GM19193 (cell line): ENCODE measurements around the gene TOX3.

ENCODE experiments used
- POLR2A ChIP-seq: IDR thresholded peaks from 4 replicates; pipeline ENCODE4 v1.6.1; 2011; ENCODE audit not compliant: insufficient read depth, insufficient read length; ENCODE audit errors: extremely low read depth

The TOX3 gene

DNA sequence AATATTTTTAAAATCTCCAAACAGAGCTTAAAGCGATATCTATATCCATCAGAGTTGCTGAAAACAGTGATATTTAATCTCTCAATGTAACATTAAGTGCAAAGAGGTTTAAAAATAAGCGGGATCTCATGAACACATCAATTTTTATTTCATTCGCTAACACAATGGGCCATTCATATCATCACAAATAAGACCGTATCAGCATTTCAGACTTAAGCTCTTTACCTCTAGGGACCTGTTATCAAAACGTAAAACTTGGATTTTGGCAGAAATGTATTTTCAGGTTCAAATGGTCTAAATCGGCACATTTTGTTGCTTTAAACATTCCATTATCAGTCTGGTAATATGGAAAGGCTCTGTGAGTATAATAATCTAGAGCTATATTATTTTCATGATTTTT, 77.9 kb downstream of the TOX3 start:
- no peak for TF ChIP-seq POLR2A

DNA sequence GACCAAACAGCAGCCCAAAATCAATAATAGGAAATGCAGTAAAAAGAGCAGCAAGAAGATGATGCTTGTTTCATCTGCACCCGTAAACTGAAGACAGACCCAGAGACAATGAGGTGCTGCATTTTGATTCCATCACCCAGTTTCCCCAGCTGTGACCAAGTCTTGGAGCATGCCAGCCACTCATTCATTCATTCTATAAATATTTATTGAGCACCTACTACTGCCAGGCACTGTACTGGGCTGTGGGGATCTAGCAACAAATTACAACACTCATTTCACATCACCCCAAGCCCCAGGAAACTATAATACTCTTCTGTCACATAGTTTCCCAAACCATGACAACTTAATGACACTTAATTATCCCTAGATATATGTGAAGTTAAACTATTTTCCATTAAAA, 79.2 kb downstream of the TOX3 start:
- no peak for TF ChIP-seq POLR2A

DNA sequence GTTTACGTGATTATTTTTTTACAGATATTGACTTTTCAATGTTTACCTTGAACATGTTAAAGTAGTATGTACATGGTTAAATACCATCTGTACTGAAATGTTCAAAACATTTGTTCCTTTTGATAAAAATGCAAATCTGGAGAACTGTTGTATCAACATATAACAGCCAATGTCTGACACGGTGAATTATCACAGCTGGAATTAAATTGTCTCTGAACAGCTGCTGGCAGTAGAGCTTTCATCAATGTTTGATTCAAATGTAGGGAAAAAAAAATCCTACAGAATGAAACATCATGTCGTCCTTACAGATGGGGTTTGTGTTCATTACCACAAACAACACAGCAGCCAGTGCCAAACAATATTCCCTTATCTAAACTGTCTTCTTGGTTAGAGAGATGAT, 79.9 kb downstream of the TOX3 start:
- TF ChIP-seq POLR2A: no peak

DNA sequence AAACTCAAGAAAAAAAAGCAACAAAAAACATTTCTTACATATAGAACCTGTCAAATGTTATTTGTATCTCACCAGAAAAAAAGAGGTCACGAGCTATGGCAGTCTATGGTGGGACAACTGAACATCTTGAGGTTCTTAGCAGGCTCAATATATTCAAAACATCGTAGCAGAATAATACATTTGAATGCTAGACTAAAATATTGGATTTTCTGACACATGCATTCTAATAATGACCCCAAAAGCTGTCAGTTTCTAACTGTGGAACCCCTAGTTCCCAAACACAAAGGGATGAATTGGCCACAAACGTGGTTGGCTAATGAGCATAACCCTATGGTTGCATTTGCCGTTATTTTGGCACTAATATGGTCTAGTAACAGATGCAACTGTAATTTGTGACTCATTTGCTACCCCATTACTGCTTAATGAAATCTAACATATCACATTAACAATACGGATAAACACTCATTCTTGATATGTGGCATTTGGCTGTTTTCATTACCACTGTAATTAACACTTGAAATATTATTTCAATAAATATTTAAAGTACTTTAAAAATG, 81.2 kb downstream of the TOX3 start:
- no peak for TF ChIP-seq POLR2A

DNA sequence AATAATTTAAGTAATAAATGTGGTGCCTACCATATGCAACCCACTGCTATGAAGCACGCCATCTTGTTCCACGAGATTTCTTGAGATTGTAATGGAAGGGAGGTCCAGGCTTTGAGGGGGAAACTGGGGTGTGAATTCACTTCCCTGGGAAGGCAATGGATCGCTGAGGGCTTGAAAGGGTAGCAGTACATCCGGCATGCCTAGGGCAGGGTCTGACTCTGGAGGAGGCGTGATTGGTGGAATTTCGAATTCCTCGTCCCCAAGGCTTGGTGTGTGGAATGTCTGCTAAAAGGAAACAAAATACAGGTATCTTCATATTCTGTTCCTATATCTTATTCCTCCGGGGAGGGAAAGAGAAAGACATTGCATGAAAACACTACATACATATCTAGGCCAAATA, 83.0 kb downstream of the TOX3 start:
- TF ChIP-seq POLR2A: no peak

DNA sequence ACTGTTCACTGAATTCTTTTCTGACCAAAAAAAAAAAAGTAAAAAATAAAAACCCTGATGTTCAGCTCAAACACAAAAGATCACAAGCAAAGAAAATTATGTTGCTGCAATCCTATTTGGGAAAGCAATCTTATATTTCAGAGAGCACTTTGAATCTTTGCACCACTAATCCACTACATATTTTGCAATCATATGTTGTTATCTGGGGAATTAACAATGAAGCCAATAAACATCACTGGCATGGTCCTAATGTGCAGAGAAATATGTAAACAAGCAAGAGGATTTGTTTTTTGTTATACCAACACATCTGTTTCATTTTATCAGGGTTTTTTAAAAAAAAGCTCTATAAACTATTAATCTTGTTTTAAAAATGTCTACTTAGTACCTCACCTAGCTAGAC, 84.1 kb downstream of the TOX3 start:
- no peak for TF ChIP-seq POLR2A

DNA sequence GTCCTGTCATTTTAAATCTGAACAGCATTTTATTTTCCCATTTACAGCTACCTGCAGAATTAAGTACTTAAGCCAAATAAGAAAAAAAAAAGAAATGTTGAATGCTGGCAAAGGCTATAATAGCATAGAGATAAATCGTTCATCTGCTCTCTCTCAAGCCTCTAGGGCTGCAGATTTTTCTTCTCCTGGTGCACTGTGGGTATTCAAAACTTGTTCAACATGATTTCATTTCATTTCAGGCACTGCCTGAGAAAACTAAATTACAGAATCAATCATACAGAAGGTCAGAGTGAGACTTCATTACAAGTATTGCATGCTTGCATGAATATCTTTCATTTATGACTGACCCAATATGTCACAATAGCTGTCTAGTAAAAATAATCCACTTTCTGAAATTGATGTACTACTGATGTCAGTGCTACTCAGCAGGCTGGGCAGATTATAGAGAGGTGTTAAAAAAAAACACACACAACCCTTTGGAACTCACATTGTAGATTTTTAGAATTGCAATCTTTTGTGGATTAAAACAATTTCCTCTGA, 86.2 kb downstream of the TOX3 start:
- TF ChIP-seq POLR2A: no peak

DNA sequence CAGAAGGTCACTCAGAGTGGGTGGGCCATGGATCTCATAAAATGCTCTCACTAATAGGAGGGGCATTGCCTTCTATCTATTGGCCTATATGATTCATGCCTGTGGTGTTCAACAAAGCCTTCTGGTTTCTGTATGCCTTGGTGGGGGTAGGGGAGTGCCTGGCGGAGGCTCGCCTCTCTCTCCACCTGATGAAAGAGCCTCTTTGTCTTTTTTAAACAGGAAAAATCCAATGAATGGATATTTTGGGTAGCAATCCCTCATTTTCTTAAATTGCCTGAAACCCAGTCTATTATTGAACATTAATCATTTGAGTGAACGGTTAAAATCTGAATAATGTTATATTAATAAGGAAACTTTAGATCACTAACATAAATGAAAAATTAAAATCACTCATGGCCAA, 90.6 kb downstream of the TOX3 start:
- no peak for TF ChIP-seq POLR2A

- TF ChIP-seq POLR2A: no peak
Measured at GRCh38 chr16:52455549-52456277, 91.2 kb downstream of the TOX3 start.

GRCh38 chr16:52453644-52454043, 93.3 kb downstream of the TOX3 start:
- TF ChIP-seq POLR2A: no peak

- TF ChIP-seq POLR2A: no peak
Measured at GRCh38 chr16:52451971-52452421, 94.9 kb downstream of the TOX3 start.

GRCh38 chr16:52450916-52451315, 96.0 kb downstream of the TOX3 start:
- TF ChIP-seq POLR2A: no peak

- no peak for TF ChIP-seq POLR2A
Measured at GRCh38 chr16:52450241-52450640, 96.7 kb downstream of the TOX3 start.

DNA sequence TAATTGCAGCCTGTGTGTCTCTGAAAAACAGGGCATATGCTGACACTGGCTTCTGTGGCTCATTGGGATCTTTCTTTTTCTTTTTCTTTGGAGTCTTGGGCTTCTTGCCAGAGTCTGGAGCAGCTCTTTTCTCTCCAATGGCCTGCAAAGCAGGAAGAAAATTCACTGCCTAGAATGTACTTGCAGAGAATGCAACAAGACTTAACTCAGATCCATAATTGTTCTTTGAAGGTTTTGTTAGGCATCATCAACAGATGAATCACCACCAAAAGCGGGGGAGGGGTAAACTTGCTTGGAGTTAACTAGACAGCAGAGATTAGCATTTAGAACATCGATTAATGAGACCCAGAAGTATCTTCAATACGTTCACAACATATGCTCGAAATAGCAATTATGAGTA, 100.9 kb downstream of the TOX3 start:
- TF ChIP-seq POLR2A: no peak

- no peak for TF ChIP-seq POLR2A
Measured at GRCh38 chr16:52441886-52442285, 105.1 kb downstream of the TOX3 start.

DNA sequence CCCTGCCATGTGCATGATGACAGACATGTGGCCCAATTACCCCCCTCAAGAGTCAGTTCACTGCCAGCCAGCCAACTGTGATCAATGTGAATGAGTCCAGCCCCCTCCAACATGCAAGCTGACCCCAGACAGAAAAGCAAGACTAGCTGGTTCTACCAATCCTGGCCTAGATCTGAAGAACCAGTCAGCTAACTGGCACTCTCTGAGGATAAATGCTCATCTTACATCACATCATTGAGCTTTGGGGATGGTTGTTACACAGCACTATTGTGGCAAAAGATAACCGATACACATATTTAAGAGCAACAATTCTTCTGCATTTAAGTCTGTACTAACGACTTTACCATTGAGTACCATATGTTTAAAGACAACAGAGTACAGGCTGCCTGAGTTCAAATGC, 106.7 kb downstream of the TOX3 start:
- TF ChIP-seq POLR2A: no peak
